ENCODE results near the gene PRAME. TPM values are rescaled to one million over a fixed set of nuclear protein-coding genes. Genes with fewer than 3 reads are reported as not detected.

PRAME gene
- total RNA-seq, 4 donors from 2014 or later = not detected

GRCh38 chr22:22526125-22526912, 32.7 kb downstream of the PRAME start:
- no peak overlapping the region for H3K4me3 ChIP-seq
- H3K36me3 ChIP-seq = no peaks in the 10 kb centered on the region
- no peak overlapping the region for H3K27ac ChIP-seq
- no peak for TF ChIP-seq POLR2A (IDR thresholded peaks at IDR 0.05)
- TF ChIP-seq, protein P1, sequence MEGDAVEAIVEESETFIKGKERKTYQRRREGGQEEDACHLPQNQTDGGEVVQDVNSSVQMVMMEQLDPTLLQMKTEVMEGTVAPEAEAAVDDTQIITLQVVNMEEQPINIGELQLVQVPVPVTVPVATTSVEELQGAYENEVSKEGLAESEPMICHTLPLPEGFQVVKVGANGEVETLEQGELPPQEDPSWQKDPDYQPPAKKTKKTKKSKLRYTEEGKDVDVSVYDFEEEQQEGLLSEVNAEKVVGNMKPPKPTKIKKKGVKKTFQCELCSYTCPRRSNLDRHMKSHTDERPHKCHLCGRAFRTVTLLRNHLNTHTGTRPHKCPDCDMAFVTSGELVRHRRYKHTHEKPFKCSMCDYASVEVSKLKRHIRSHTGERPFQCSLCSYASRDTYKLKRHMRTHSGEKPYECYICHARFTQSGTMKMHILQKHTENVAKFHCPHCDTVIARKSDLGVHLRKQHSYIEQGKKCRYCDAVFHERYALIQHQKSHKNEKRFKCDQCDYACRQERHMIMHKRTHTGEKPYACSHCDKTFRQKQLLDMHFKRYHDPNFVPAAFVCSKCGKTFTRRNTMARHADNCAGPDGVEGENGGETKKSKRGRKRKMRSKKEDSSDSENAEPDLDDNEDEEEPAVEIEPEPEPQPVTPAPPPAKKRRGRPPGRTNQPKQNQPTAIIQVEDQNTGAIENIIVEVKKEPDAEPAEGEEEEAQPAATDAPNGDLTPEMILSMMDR (IDR thresholded peaks at IDR 0.05) = no peak
- DNase-seq = no peak
- H3K9me3 ChIP-seq = no peaks in the 10 kb centered on the region
- no peaks in the 10 kb centered on the region for H3K27me3 ChIP-seq
- H3K4me1 ChIP-seq = no peaks in the 10 kb centered on the region

DNA sequence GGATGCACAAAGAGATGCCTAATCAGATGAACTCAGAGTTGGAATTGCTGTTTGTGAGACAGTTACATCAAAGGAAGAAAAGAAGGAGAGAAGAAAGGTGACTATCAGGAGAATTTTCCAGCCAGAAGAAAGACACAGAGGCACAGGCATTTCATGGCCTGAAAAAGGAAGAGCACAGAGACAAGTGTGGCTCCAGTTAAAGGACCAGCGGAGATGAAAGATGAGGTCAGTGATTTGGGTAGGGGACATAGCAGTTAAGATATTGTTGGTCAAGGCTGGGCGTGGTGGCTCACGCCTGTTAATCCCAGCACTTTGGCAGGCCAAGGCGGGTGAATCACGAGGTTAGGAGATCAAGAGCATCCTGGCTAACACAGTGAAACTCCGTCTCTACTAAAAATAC, 35.6 kb downstream of the PRAME start:
- no peak overlapping the region for H3K4me3 ChIP-seq
- H3K4me1 ChIP-seq = no peaks in the 10 kb centered on the region
- H3K27me3 ChIP-seq = no peaks in the 10 kb centered on the region
- H3K9me3 ChIP-seq = no peaks in the 10 kb centered on the region
- H3K27ac ChIP-seq = no peak overlapping the region
- no peaks in the 10 kb centered on the region for H3K36me3 ChIP-seq
- DNase-seq = no peak
- TF ChIP-seq POLR2A (IDR thresholded peaks at IDR 0.05) = no peak
- TF ChIP-seq, protein P1 (IDR thresholded peaks at IDR 0.05) = no peak

DNA sequence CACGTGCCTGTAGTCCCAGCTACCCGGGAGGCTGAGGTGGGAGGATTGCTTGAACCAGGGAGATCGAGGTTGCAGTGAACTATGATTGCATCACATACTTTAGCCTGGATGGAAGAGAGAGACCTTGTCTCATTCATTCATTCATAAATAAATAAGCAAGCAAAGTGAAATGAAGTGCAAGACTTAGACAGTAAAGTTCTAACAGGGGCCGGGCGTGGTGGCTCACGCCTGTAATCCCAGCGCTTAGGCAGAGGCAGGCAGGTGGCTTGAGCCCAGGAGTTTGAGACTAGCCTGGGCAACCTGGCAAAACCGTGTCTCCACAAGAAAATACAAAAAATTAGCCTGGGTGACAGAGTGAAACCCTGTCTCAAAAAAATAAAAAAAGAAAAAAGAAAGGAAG, 37.4 kb downstream of the PRAME start:
- Histone ChIP-seq H3K9me3 (no peaks in the 10 kb centered on the region), H3K36me3 (no peaks in the 10 kb centered on the region), H3K27me3 (no peaks in the 10 kb centered on the region), H3K27ac (no peak overlapping the region), H3K4me3 (no peak overlapping the region), H3K4me1 (no peaks in the 10 kb centered on the region)
- TF ChIP-seq, protein P1 (IDR thresholded peaks at IDR 0.05) = no peak
- TF ChIP-seq POLR2A (IDR thresholded peaks at IDR 0.05) = no peak
- no peak for DNase-seq

- DNase-seq = no peak
- TF ChIP-seq, protein P1 (IDR thresholded peaks at IDR 0.05) = no peak
- no peak for TF ChIP-seq POLR2A (IDR thresholded peaks at IDR 0.05)
- Histone ChIP-seq H3K4me3 (no peak overlapping the region), H3K9me3 (no peaks in the 10 kb centered on the region), H3K27me3 (no peaks in the 10 kb centered on the region), H3K27ac (no peak overlapping the region), H3K36me3 (no peaks in the 10 kb centered on the region), H3K4me1 (no peaks in the 10 kb centered on the region)
These were observed 38.1 kb downstream of the PRAME start for GRCh38 chr22:22520667-22521602.

DNA sequence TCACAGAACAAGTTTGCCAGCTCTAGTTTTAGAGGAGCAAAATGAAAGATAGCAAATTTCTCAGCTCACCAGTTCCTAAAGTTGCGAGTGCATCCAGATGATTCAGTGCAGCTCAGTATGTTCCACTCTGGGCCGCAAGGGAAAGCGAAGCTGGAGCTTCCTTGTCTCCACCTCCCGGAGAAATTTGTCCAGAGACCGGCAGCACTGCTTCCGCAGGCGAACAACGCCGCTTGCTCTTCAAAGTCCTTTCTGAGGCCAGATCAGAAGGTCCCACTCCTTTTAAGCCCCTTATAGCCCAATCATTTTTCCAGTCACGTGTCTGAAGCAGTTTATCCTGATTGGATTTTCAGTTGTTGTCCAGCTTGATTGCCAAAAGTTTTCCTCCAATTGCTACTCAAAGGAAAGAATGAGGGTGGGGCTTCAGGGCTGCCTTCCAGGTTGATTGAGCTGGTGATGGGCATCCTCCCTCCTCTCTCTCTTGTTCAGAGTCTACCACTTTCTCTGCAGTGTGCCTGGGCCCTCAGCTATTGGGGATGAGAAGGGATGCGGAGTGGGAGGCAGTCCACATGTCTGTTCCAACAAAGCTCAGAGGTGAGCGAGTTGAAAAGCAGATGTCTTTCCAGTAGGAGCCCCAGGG, 38.9 kb downstream of the PRAME start, which contains the start of gene ZNF280A:
Gene ZNF280A (minus strand): TSS at position 251 of the 637 bp plus-strand sequence. CDS start 4,640 bp downstream, outside the sequence.
- no peaks in the 10 kb centered on the region for H3K9me3 ChIP-seq
- no peaks in the 10 kb centered on the region for H3K36me3 ChIP-seq
- TF ChIP-seq, protein P1 (IDR thresholded peaks at IDR 0.05) = no peak
- no peak for TF ChIP-seq POLR2A (IDR thresholded peaks at IDR 0.05)
- no peak within 1 kb of the TSS for H3K4me3 ChIP-seq
- DNase-seq = no peak
- H3K27ac ChIP-seq = no peak within 1 kb of the TSS
- no peaks in the 10 kb centered on the region for H3K4me1 ChIP-seq
- H3K27me3 ChIP-seq = no peaks in the 10 kb centered on the region

Data from Peyer's patch (tissue), 4 donors.